Thyroid gland (tissue), 4 donors: Measurements from ENCODE around the gene SCN7A. TPM values are rescaled to one million over a fixed set of nuclear protein-coding genes. Genes with fewer than 3 reads are reported as not detected.

Source experiments
- DNase-seq, 2 donors: peaks; one replicate each; pipeline ENCODE4 v3.0.0-alpha.2; 2019
- H3K27ac ChIP-seq, 3 donors: fragments of 200-600 bp; sonication (generic); 1 replicate in 2 of 3; 2 replicates in 1 of 3; pipeline ENCODE4 v1.5.1; 2016 to 2019; ENCODE audit warnings: mild to moderate bottlenecking in 1 of 3, moderate library complexity in 1 of 3
- H3K27me3 ChIP-seq: fragments of 200-600 bp; sonication (generic); one replicate; pipeline ENCODE4 v1.5.1; 2019
- H3K36me3 ChIP-seq, 2 donors: fragments of 200-600 bp; sonication (generic); one replicate each; pipeline ENCODE4 v1.5.1; 2016 to 2019
- H3K4me1 ChIP-seq, 2 donors: fragments of 200-600 bp; sonication (generic); one replicate each; pipeline ENCODE4 v1.5.1; 2017 to 2019
- H3K4me3 ChIP-seq, 3 donors: fragments of 200-600 bp; sonication (generic); replicated peaks in 1 of 3; 1 replicate in 2 of 3; 2 replicates in 1 of 3; pipeline ENCODE4 v1.5.1; 2016; ENCODE audit warnings: mild to moderate bottlenecking in 1 of 3
- H3K9me3 ChIP-seq: fragments of 200-600 bp; sonication (generic); one replicate; pipeline ENCODE4 v1.5.1; 2017
- POLR2A ChIP-seq, 2 donors: fragments of 450-650 bp; IDR thresholded peaks; one replicate each; pipeline ENCODE4 v1.6.1; 2017; ENCODE audit warnings: antibody characterized with exemption in 2 of 2, mild to moderate bottlenecking in 2 of 2, moderate library complexity in 1 of 2
- WGBS, 2 donors: methylation state at CpG; one replicate each; pipeline ENCODE4 v1.1.5; 2017; 5-methylcytosine and 5-hydroxymethylcytosine counted together
- intact Hi-C: fragments of 100-400 bp; cut with DNase I; formaldehyde crosslinking; loops from one replicate; pipeline ENCODE4 v1.15.1; 2023
- total RNA-seq, 4 donors: library from RNA; depleted of rRNA; stranded (reverse); fragments of >200 nt; gene quantifications; one replicate each; pipeline ENCODE4 v1.2.3, GENCODE V29; 2016
- TF ChIP-seq, protein P1 (sequence below), 6 experiments: fragments of 200-600 bp in 3 of 6; fragments of 450-650 bp in 3 of 6; sonication (generic) in 3 of 6; IDR thresholded peaks; one replicate each; pipeline ENCODE4 v1.5.1; 2016 to 2019; ENCODE audit warnings: antibody characterized with exemption in 6 of 6, mild to moderate bottlenecking in 2 of 6, inconsistent platforms in 1 of 6, moderate library complexity in 1 of 6

Gene SCN7A
- total RNA-seq, 4 donors from 2014 or later = 1.6 to 3.0 (median 2.1) TPM

DNA sequence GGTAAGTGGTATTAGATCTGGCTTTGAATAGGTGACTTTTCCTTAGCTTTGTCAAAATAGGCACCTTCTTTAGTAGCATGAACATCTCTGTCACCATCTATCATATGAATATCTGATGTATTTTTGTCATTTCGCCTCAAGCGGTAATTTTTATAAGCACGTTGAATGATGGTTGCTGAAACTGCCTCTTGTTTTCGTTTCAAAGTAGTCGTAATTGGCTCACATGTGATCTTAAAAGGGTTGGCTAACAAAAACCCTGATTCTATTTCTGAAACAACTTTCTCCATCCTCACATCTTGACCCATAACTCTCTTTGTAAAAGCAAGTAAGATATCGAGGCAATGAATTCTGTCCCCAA lies 88.5 kb downstream of the SCN7A start:
- Histone ChIP-seq H3K27me3 (no peaks in the 10 kb centered on the region), H3K4me1 (no peaks in the 10 kb centered on the region), H3K4me3 (no peak overlapping the region), H3K27ac (no peak overlapping the region), H3K36me3 (no peaks in the 10 kb centered on the region), H3K9me3 (no peaks in the 10 kb centered on the region)
- DNase-seq = no peak
- WGBS, 2 donors = 75 to 77% methylated on average over 6 of the region's 6 CpGs
- TF ChIP-seq, protein P1, sequence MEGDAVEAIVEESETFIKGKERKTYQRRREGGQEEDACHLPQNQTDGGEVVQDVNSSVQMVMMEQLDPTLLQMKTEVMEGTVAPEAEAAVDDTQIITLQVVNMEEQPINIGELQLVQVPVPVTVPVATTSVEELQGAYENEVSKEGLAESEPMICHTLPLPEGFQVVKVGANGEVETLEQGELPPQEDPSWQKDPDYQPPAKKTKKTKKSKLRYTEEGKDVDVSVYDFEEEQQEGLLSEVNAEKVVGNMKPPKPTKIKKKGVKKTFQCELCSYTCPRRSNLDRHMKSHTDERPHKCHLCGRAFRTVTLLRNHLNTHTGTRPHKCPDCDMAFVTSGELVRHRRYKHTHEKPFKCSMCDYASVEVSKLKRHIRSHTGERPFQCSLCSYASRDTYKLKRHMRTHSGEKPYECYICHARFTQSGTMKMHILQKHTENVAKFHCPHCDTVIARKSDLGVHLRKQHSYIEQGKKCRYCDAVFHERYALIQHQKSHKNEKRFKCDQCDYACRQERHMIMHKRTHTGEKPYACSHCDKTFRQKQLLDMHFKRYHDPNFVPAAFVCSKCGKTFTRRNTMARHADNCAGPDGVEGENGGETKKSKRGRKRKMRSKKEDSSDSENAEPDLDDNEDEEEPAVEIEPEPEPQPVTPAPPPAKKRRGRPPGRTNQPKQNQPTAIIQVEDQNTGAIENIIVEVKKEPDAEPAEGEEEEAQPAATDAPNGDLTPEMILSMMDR (IDR thresholded peaks at IDR 0.05) = no peak
- no peak for TF ChIP-seq POLR2A (IDR thresholded peaks at IDR 0.05)
- intact Hi-C loops = no loop called here

DNA sequence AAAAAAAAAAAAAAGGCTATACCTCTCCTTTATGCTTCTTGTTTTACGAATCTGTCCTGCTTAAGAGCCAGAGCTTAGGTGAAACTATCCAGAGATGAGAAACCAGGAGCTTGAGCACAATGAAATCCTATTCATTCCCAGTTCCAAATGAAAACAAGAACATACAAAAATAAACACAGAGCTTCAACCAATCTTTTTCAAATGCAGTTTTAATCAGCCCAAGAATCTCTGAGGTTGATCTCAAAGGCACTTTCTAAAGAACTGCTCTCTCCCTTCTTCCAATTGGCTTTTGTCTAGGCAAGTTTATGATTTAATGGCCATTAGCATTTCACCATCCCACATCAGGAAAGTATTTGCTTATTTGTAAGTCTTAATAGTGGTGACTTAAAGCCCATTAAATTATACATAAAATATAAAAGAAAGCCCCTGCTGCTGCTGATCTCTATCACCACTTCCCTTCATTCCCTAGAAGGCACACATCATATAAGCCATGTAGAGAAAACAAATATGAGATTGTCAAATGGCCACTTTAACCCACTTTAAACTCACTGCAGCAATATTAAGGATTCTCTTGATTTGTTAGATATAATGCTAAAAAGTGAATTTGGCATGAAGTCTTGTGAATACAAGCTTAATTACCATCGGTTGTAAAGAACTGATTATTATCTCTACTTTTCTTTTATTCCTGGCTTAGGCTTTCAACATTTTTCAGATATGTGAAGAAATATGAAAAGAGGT lies 89.0 kb downstream of the SCN7A start:
- Histone ChIP-seq H3K4me1 (no peaks in the 10 kb centered on the region), H3K4me3 (no peak overlapping the region), H3K27me3 (no peaks in the 10 kb centered on the region), H3K9me3 (no peaks in the 10 kb centered on the region), H3K27ac (no peak overlapping the region), H3K36me3 (no peaks in the 10 kb centered on the region)
- intact Hi-C loops = no loop called here
- no peak for TF ChIP-seq POLR2A (IDR thresholded peaks at IDR 0.05)
- TF ChIP-seq, protein P1 (IDR thresholded peaks at IDR 0.05) = no peak
- WGBS, 2 donors = 53 to 59% methylated on average over 2 of the region's 2 CpGs
- DNase-seq = no peak

DNA sequence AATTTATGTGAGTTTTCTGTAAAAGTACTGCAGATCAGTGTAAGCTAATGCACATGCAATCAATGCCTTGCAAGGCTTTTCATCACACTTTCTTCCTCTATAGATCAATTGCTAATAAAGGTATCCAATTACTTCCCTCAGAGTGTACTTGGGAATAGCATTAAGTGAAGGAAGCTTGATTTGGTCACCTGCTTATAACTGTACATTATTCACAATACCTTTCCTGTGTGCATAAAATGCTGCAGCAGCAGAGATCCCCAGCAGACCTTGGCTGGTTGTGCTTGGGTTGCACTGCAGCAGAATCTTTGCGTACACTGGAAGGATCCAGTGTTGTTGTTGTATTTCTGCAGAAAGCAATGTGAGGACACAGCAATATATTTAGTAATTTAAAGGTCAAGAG lies 99.8 kb downstream of the SCN7A start:
- H3K9me3 ChIP-seq = no peaks in the 10 kb centered on the region
- H3K4me3 ChIP-seq = no peak overlapping the region
- intact Hi-C loops = no loop called here
- H3K36me3 ChIP-seq = no peaks in the 10 kb centered on the region
- no peak for DNase-seq
- H3K27me3 ChIP-seq = no peaks in the 10 kb centered on the region
- H3K27ac ChIP-seq = no peak overlapping the region
- no peaks in the 10 kb centered on the region for H3K4me1 ChIP-seq
- WGBS, 2 donors = 90 to 91% methylated on average over 1 of the region's 1 CpG
- TF ChIP-seq POLR2A (IDR thresholded peaks at IDR 0.05) = no peak
- TF ChIP-seq, protein P1 (IDR thresholded peaks at IDR 0.05) = no peak

DNA sequence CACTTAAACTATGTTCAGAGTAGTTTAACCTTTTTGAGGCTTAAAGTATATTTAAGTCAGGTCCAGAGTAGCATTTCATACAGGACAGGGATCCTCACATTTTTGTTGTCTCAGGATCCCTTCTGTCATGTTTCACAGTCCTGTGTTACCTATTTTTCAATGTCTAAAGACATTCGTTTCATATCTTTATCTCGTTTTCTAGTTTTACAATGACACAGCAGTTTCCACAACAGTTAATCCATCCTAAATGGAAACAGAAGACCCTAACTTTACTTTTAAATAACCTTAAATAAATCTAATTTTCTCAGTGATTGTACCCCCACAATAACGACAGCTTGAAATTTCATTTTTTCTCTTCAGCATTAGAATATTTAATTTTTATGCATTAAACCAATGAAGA lies 101.0 kb downstream of the SCN7A start:
- no peaks in the 10 kb centered on the region for H3K36me3 ChIP-seq
- WGBS, 2 donors = 83 to 84% methylated on average over 3 of the region's 3 CpGs

DNA sequence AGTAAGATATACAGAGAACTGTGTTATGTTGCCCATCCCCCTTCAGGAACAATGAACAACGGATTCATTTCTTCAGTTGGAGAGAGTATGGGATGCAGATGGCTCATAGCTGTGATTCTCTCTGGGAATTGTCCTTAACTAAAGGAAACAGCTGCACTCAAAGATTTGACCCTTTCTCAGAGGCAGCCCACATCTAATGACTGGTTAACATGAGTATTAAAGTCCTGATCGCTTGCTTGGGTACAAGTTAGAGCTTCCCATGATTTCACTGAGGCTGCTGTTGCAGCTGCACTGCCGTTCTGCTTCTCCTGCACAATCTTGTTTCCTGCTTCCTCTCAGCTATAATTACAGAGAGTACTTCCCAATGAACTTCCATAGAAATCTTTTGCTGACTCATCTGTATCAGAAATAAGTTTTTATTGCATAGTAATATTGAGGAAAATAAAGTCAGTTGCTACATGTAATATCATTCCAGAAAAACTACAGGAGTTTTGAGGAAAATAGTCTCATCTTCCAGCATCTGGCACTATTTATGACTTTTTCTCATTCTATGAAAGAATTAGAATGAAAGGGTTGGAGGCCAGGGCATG lies 105.5 kb downstream of the SCN7A start:
- 55 to 60% methylated on average over 3 of the region's 3 CpGs for WGBS, 2 donors
- H3K36me3 ChIP-seq = no peaks in the 10 kb centered on the region
- TF ChIP-seq, protein P1 (IDR thresholded peaks at IDR 0.05) = no peak
- TF ChIP-seq POLR2A (IDR thresholded peaks at IDR 0.05) = no peak
- no peak for DNase-seq
- H3K4me1 ChIP-seq = no peaks in the 10 kb centered on the region
- no peak overlapping the region for H3K4me3 ChIP-seq
- H3K27me3 ChIP-seq = no peaks in the 10 kb centered on the region
- intact Hi-C loops = no loop called here
- H3K27ac ChIP-seq = no peak overlapping the region
- H3K9me3 ChIP-seq = no peaks in the 10 kb centered on the region

More for the DNA sequence above, 101.0 kb downstream of the SCN7A start:
- Histone ChIP-seq H3K27me3 (no peaks in the 10 kb centered on the region), H3K9me3 (no peaks in the 10 kb centered on the region), H3K27ac (no peak overlapping the region), H3K4me1 (no peaks in the 10 kb centered on the region), H3K4me3 (no peak overlapping the region)
- TF ChIP-seq, protein P1 (IDR thresholded peaks at IDR 0.05) = no peak
- TF ChIP-seq POLR2A (IDR thresholded peaks at IDR 0.05) = no peak
- intact Hi-C loops = no loop called here
- no peak for DNase-seq
